HG03469 (cell line): ENCODE data around the gene CYP26A1.

Experiments
- ATAC-seq: cut with Tn5 transposase; IDR thresholded peaks from one replicate; pipeline ENCODE4 v1.9.1; 2021; ENCODE audit warnings: mild to moderate bottlenecking, moderate library complexity, moderate number of reproducible peaks; ENCODE audit not compliant: unreplicated experiment

Gene CYP26A1

GRCh38 chr10:93064874-93065660 lies 8.6 kb upstream of the CYP26A1 start:
- ATAC-seq: no peak

GRCh38 chr10:93065675-93066543 lies 7.8 kb upstream of the CYP26A1 start:
- no peak for ATAC-seq

DNA sequence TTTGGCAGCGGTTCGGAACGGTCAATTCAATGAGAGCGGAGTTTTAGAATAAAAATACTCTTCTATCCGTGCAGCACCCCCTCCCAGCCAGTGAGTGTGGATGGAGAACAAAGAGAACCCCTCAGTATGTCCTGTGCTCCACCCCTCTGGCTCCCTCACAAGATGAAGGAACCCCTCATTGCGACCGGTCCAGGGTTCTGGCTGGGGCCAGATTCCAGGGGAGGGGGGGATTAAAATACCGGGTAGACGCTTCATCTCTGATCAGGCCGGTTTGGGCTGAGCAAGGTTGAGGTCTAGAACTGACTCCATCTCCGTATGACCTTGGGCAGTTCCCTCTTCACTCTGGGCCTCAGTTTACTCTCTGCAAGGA lies 7.2 kb upstream of the CYP26A1 start:
- no peak for ATAC-seq

DNA sequence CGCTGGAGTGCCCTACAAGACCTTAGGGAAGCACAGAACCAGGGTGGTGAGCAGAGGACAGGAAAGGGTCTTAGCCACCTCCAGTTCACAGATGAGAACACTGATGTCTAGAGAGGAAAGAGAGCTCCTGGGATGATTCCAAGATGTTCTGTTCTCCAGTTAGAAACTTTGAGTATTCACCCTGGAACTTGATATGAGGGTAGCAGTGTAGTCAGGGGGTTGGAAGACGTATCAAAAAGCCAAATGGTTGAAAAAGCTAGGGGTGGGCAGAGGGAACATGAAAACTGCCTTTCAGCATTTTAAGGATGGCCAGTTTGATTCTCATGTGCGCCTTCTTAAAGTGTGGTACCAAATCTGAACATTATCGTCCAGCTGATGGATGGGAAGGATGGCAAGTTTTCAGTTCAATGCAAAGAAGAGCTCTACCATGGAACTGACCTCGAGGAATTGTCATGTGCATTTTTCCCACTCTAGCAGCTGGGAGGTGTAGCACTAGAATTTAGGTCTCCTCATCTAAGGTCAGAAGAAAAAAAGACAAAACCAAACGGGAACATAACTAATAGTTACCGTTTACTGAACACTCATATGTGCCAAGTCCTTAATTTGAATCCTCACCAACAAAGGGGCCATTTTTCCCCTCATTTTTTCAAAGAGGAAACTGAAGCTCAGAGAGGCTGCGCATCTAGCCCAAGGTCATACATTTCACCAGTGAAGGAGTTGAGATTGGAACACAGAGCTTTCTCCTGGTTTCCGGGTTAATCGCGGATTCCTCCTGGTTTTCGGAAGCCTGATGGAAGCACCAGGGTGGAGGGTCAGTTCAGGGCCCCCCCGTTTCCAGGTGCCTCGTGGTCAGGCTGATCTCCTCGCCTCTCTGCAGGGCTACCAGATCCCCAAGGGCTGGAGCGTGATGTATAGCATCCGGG lies 6.0 kb upstream of the CYP26A1 start:
- no peak for ATAC-seq

- no peak for ATAC-seq
Observed at GRCh38 chr10:93068411-93069244, 5.1 kb upstream of the CYP26A1 start.

GRCh38 chr10:93069245-93069561 lies 4.5 kb upstream of the CYP26A1 start:
- no peak for ATAC-seq

- no peak for ATAC-seq
Observed at GRCh38 chr10:93070378-93071176, 3.1 kb upstream of the CYP26A1 start.

GRCh38 chr10:93071177-93071472 lies 2.6 kb upstream of the CYP26A1 start:
- no peak for ATAC-seq

DNA sequence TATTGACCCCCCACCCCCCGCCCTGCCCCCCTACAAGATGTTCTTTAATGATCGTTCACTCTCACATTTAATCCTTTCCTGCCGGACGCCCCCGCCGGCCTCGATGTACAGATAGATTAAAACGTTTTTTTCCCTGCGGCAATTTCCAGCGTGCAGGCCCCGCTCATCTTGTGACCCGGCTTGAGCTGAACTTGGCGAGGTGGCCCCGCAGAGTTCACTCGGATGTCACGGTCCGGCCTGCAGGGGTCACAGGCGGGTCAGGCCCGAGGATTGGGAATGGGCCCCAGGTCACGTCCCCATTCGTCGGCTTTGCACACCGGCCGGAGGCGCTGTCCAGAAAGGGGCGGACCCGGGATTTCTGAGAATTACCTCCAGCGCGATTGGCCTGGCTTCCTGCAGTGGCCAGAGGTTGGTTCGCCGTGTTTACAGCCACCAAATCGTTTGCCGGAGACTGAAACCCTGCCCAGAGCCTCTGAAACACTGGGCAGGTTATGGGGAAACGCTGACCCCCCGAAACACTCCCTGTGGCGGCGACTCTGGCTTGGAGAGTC lies 1.9 kb upstream of the CYP26A1 start:
- no peak for ATAC-seq

GRCh38 chr10:93072225-93072712 lies 1.4 kb upstream of the CYP26A1 start:
- ATAC-seq: no peak

- ATAC-seq: no peak
Observed at GRCh38 chr10:93072713-93073538, 767 bp upstream of the CYP26A1 start.

- ATAC-seq: no peak
Observed at GRCh38 chr10:93074147-93074596, 479 bp downstream of the CYP26A1 start.

DNA sequence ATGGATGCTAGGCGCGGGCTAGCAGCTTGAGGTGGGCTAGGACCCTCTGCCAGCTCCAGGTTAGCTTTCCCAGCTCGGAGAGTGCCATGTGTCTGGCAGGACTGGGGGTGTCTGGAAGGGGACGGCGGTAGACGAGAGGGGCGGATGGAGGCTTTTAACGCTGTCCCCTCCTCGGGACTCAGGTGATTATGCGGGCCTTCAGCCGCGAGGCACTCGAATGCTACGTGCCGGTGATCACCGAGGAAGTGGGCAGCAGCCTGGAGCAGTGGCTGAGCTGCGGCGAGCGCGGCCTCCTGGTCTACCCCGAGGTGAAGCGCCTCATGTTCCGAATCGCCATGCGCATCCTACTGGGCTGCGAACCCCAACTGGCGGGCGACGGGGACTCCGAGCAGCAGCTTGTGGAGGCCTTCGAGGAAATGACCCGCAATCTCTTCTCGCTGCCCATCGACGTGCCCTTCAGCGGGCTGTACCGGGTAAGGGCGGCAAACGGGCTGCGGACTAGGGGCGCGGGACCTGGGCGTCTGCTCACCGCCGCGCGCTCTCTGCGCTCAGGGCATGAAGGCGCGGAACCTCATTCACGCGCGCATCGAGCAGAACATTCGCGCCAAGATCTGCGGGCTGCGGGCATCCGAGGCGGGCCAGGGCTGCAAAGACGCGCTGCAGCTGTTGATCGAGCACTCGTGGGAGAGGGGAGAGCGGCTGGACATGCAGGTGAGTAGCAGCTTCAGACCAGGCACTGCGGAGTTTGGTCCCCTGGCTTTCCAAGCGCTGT lies 1.1 kb downstream of the CYP26A1 start:
- ATAC-seq: no peak

GRCh38 chr10:93075369-93076221 lies 1.9 kb downstream of the CYP26A1 start:
- ATAC-seq: no peak

GRCh38 chr10:93076871-93077270 lies 3.2 kb downstream of the CYP26A1 start:
- ATAC-seq: no peak

GRCh38 chr10:93077860-93078337 lies 4.2 kb downstream of the CYP26A1 start:
- no peak for ATAC-seq
